GM21447 (cell line): Measurements from ENCODE around the gene AGAP1.

ENCODE experiments used
- ATAC-seq: cut with Tn5 transposase; IDR thresholded peaks from one replicate; pipeline ENCODE4 v1.9.1; 2021; ENCODE audit not compliant: unreplicated experiment

The AGAP1 gene

DNA sequence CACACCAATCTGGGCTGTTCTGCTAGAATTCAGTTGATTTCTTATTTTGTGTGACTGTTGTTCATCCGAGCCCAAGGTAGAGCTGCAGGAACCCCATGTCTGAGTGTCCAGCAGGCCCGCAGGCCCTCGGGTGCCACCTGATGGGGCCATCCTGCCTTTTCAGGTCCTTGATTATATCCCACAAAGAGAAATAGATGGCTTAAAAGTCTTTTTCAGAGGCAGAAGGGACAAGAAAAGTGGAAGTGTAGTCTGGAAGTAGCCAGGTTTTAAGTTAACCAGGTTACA is 52.2 kb downstream of the AGAP1 start:
- ATAC-seq = no peak

DNA sequence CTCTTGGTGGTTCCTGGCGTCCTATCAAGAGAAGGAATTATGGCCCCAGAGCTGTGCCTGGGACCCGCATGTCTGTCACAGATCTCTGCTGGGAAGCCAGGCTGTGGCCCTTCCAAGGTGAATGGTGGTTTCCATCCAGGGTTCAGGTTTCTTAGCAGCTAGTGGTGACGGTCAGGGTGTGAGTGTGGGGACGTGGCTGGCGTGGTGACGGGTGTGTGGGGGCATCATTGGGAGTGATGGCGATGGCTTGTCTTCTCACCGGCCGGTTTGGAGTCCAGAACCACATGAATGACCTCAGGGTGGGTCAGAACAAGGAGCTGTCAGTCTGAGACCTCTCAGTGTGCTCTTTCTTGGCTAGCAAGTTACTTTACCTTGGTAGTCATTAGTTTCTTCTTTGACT is 52.6 kb downstream of the AGAP1 start:
- ATAC-seq = no peak

DNA sequence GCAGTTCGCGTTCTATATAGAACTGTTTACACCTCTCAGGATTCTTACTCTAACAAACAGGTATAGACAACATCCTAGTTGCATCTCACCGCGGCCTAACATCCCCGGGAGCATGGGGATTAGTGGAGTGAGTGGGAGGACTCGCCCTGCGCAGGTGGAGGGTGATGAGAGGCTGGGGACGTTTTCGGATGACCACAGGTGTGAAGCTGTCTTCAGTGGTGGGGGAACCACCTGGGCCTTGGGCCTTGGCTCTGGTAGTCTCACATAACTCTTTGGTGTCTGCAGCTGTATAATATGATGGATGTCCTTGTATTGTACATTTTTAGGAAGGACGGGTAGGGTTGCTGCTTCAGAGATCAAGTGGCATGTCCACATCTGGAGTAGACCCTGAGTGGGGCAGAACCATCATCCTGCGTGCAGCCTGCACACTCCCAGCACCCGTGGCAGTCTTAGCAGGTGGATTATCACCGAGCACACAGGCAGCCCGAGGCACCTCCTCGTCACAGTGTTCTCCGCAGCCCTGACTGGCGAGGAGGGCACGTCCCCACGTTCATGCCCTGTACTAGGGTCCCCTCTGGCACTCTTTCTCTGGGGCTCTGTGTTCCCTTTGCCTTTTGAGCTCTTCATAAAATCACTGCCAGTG is 56.0 kb downstream of the AGAP1 start:
- no peak for ATAC-seq

GRCh38 chr2:235550378-235550760 is 56.5 kb downstream of the AGAP1 start:
- no peak for ATAC-seq

- no peak for ATAC-seq
These were observed 57.1 kb downstream of the AGAP1 start for GRCh38 chr2:235550946-235551345.

GRCh38 chr2:235551965-235552364 is 58.1 kb downstream of the AGAP1 start:
- ATAC-seq = no peak

DNA sequence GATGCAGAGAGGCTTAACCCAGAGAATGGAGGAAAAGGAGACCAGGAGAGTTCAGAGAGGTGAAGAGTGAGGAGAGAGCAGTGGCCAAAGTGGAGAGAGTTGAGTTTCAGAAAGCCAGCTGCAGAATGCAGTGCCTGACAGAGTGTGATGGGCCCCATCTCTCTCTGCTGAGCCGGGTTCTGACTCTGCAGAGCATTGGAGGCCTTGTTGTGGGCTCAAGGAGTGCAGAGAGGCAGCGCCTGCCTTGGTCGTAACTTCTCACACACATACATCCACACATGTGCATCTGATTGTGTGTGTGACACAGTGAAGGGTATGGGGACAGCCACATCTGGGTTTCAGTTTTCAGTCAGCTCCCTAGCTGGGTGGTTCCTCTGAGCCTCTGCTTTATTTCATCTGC is 58.8 kb downstream of the AGAP1 start:
- ATAC-seq = no peak

GRCh38 chr2:235553291-235553690 is 59.4 kb downstream of the AGAP1 start:
- no peak for ATAC-seq

- no peak for ATAC-seq
These were observed 59.9 kb downstream of the AGAP1 start for GRCh38 chr2:235553696-235554100.

DNA sequence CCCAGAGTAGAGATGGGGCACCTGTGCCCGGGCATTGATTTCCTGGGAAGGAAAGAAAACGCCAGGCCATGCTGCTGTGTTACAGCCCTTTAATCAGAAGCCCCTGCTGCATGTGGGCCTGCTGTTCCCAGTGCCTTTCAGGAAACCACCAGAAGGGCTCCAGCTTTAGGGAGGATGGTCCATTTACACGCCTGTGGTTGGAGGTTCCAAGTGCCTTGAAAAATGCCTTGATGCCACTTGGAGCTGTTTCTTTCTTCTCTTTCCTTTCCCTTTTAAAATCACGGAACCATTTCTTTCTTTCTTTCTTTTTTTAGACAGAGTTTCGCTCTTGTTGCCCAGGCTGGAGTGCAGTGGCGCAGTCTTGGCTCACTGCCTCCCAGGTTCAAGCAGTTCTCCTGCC is 60.5 kb downstream of the AGAP1 start:
- ATAC-seq = no peak

- ATAC-seq = no peak
These were observed 61.1 kb downstream of the AGAP1 start for GRCh38 chr2:235554936-235555335.

DNA sequence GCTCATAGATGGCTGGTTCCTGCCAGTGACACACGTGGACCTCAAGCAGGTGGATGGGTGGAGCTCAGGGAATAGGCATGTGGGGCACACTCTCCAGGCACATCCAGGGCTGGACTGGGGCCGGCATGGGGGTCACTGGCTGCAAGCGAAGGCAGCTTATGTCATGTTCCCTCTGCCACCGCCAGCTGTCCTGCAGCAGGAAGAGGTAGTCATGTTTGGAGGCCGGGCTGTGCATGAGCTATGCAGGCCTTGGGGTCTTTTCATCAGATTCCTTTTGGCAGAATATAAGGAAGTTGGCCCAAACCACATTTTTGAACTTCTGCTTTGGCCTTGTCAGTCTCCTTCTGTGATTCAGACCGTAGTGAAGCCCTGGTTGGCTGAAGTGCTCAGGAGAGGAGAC is 61.5 kb downstream of the AGAP1 start:
- ATAC-seq = no peak

- ATAC-seq = no peak
These were observed 62.2 kb downstream of the AGAP1 start for GRCh38 chr2:235556086-235556485.

DNA sequence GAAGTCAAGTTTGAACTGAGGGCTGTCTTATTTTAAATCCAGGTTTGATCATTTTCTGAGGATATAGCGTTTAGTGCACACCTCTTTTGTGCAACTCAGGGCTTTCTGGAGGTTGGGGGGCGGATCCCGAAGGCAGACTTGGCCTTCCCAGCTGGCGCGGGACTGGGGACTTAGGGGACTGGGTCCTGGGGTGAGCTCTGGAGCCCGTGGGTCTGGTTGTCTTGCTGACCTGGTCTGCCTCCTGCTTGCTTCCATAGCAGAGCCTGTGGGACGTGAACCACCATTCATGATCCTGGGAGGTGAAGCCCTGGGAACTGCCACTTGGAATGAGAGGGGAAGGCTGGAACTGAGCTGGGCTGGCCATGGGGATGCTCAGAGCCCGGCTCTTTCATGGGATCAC is 63.1 kb downstream of the AGAP1 start:
- no peak for ATAC-seq

DNA sequence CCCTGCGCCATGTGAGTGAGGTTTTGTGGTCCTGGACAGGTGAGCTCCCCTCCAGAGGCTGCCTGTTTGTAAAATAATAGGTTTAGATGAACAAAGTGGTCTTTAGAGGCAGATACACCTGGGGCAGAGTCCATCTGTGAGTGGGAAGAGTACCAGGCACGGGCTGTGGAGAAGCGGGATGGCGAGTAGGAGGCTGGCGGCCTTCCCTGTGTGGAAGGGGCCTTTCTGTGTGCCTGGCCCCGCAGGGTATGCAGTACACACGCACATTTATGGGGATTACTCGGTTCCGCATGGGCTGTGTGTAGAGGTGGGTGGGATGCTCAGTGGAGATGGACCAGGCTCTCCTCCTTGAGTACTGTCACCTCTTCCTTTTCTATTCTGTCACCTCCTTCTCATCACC is 64.1 kb downstream of the AGAP1 start:
- ATAC-seq = no peak

DNA sequence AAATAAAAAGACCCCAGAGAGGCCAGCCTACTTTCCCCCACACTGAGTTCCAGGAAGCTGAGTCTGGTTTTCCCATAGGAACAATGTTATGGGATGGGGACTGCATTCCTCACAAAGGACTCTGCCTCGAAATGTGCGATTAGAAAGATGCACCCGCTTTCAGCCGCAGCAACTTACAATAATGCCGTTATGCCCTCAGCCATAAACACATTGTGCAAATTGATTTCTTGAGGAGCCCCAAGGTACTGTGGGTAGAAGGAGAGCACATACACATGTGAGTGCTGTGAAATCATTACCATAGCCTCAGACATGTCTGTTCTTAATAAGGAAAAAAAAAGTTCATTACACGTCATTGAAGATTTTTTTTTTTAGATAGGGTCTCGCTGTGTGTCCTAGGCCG is 64.7 kb downstream of the AGAP1 start:
- ATAC-seq = no peak

DNA sequence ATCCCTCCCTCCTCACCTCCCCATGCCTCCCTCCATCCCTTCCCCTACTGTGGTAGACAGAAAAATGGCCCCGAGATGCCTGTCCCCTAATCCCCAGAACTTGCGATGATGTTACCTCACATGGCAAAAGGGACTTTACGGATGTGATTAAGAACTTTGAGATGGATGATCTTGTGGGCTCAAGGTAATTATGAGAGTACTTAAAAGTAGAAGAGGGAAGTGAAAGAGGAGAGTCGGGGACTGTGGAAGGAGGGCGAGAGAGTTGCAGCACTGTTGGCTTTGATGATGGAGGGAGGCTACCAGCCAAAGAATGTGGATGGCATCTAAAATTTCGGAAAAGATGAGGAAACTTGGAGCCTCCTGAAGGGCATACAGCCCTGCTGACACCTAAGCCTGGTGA is 66.5 kb downstream of the AGAP1 start:
- peak; percentile 72 for ATAC-seq

DNA sequence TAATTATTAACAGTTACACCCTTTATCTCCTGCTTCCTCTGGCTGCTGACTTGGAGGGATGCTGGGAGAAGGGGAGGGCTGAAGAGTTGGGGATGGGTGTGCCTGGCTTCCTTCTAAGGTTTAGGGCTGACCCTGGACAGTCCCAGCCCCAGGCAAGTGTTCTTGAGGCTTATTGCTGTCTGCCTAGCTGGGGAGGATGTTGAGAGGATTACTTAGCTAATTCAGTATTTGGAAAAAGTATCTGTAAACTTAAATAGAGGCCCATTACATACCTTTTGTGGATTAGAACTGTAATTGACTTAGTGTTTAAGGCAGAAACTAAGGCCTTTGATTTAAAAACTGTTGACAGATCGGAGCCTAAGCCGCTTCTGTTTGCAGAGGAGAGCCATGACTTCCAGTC is 67.6 kb downstream of the AGAP1 start:
- ATAC-seq = no peak

DNA sequence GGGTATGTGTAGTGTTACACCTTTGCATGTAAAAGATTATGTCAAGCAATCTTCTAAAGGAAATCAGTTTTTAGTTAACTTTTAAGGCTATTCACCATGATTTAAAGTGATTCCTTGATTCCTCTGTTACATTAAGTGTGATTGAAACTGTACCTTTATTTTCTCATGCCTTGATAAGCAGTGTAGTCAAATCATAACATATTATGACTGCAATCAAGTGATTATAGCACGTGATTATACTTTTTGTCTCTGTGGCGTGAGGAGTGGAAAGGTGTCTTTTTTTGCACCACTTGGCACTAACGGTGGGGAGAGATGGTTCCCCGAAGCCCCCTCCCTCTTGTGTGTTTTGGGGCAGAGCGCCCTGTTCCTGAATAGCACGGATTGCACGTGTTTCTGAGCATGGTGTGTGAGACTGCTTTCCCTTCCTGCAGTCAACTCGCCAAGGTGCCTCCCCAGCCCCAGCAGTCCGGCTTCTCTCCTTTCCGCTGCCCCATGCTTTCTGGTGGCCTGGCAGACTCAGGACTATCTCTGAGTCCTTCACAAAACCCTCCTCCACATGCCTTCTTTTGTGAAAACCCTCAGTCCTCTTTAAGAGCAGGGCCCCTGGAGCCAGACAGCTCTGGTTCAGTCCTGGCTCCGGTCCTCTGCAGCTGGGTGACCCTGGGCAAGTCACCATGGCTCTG is 68.4 kb downstream of the AGAP1 start:
- no peak for ATAC-seq

DNA sequence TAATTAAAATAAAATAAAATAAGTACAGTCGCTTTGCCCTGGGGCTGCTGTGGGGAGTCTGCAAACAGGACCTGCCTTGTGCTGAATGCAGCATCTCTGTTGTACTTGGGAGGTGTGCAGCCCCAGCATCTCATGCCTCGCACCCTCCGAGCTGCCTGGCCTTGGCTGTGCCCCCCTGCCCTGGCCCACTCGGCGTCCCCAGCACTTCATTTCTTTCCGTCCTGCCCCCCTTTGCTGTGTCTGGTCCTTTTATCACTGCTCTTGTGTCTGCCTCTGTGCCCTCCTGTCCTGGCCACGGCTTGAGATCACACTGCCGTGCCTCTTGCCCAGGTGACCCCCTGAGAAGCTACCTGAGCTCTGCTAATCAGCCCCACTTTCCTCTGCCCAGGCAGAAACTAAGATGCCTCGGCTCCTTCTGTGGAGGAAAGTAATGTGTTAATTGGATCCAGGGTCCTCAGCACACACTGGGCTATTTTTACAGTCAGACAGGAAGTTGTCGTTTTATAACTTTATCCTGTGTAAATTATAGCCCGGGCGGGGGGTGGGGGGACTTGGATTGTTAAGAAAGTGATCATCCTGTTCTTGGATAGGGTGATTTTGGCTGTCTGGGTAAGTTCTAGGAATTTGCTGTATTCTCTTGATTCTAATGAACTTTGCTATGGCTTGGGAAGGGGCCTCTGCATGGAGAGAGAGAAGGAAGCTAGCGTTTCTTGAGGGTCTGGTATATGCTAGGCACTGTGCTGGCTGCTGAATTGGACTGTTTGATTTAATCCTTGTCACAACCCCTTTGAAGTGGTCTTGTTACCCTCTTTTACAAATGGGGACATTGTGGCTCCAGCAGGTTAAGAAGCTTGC is 69.4 kb downstream of the AGAP1 start:
- ATAC-seq = no peak

DNA sequence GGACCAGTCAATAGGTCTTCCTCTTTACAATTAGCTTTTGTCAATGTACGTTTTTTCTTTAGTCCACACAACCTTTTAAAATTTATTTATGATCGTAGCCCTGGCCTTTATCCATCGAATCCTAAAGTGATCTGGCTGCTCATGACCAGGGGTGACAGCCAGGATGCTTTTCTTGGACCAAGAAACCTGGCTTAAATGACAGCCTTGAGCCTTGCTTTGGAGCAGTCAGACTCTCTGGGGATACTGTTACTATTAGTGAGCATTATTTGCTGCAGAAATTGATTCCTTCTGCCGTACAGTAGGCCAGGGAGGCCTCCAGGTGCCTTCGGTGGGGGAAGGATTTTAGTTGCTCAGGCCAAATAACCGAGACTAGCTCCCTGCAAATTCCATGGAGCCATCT is 70.2 kb downstream of the AGAP1 start:
- ATAC-seq = no peak

- no peak for ATAC-seq
These were observed 71.2 kb downstream of the AGAP1 start for GRCh38 chr2:235564884-235565530.
